ENCODE data around the gene BUD23.

DNA sequence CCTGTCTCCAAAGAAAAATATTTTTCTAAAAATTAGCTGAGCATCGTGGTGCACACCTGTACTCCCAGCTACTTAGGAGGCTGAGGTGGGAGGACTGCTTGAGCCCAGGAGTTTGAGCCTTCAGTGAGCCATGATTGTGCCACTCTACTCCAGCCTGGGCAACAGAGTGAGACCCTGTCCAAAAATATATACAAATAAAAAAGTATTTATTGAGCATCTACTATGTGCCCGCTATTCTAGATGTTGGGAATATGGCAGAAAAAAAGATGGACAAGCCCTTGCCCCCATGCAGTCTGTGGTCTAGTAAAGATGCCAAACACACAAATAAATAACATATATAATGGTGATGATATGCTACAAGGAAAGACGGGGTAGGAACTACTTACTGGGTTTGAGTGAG lies 40.4 kb downstream of the BUD23 start:
- TF ChIP-seq, protein P1, sequence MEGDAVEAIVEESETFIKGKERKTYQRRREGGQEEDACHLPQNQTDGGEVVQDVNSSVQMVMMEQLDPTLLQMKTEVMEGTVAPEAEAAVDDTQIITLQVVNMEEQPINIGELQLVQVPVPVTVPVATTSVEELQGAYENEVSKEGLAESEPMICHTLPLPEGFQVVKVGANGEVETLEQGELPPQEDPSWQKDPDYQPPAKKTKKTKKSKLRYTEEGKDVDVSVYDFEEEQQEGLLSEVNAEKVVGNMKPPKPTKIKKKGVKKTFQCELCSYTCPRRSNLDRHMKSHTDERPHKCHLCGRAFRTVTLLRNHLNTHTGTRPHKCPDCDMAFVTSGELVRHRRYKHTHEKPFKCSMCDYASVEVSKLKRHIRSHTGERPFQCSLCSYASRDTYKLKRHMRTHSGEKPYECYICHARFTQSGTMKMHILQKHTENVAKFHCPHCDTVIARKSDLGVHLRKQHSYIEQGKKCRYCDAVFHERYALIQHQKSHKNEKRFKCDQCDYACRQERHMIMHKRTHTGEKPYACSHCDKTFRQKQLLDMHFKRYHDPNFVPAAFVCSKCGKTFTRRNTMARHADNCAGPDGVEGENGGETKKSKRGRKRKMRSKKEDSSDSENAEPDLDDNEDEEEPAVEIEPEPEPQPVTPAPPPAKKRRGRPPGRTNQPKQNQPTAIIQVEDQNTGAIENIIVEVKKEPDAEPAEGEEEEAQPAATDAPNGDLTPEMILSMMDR (IDR thresholded peaks at IDR 0.05), result no peak
- TF ChIP-seq POLR2A (IDR thresholded peaks at IDR 0.05) (no peak), POLR2AphosphoS5 (IDR thresholded peaks at IDR 0.05) (no peak)
